HepG2 (cell line): ENCODE measurements around the gene KCNJ14. TPM values are rescaled to one million over a fixed set of nuclear protein-coding genes. Genes with fewer than 3 reads are reported as not detected.

ENCODE experiments used
- ARHGAP35 ChIP-seq: sonication (generic); formaldehyde crosslinking; IDR thresholded peaks from 2 replicates; pipeline ENCODE4 v1.9.0; 2022; ENCODE audit warnings: mild to moderate bottlenecking, inconsistent platforms, moderate library complexity, missing genetic modification reagents, borderline replicate concordance
- ARNT2 ChIP-seq: sonication (generic); formaldehyde crosslinking; IDR thresholded peaks from 2 replicates; pipeline ENCODE4 v1.8.0; 2022; ENCODE audit warnings: mild to moderate bottlenecking, low read depth, missing genetic modification reagents, moderate library complexity
- ATAD3A ChIP-seq: sonication (generic); formaldehyde crosslinking; IDR thresholded peaks from 2 replicates; pipeline ENCODE4 v1.4.0; 2020; ENCODE audit warnings: missing genetic modification reagents
- DZIP1 ChIP-seq: sonication (generic); formaldehyde crosslinking; IDR thresholded peaks from 2 replicates; pipeline ENCODE4 v1.5.0; 2020; ENCODE audit warnings: mild to moderate bottlenecking, missing genetic modification reagents
- EZH2 ChIP-seq: conservative IDR thresholded peaks from 2 replicates; pipeline ENCODE4 v1.6.1; 2012; ENCODE audit warnings: mild to moderate bottlenecking, low read depth, low read length, moderate library complexity
- FOXP4 ChIP-seq: sonication (generic); formaldehyde crosslinking; IDR thresholded peaks from 2 replicates; pipeline ENCODE4 v1.4.0; 2020; ENCODE audit warnings: missing genetic modification reagents
- GABPA ChIP-seq, 2 experiments: IDR thresholded peaks; 2 replicates each; pipeline ENCODE4 v1.6.1; 2011 to 2016; ENCODE audit warnings: low read depth in 2 of 2, low read length in 1 of 2, missing biosample characterization in 1 of 2, missing genetic modification characterization in 1 of 2
- HMG20A ChIP-seq: IDR thresholded peaks from 2 replicates; pipeline ENCODE4 v1.6.1; 2016; ENCODE audit warnings: borderline replicate concordance
- IRX3 ChIP-seq: sonication (generic); formaldehyde crosslinking; IDR thresholded peaks from 2 replicates; pipeline ENCODE4 v1.8.1; 2023; ENCODE audit warnings: mild to moderate bottlenecking, low read depth, missing genetic modification reagents, borderline replicate concordance
- PAWR ChIP-seq: sonication (generic); formaldehyde crosslinking; IDR thresholded peaks from 2 replicates; pipeline ENCODE4 v1.4.0; 2020; ENCODE audit warnings: missing genetic modification reagents, mild to moderate bottlenecking, borderline replicate concordance
- POLR2AphosphoS2 ChIP-seq: IDR thresholded peaks from 2 replicates; pipeline ENCODE4 v1.6.1; 2011; ENCODE audit warnings: low read depth, low read length, improper control_type of control experiment
- RFXAP ChIP-seq: sonication (generic); formaldehyde crosslinking; IDR thresholded peaks from 2 replicates; pipeline ENCODE4 v1.4.0; 2020; ENCODE audit warnings: missing genetic modification reagents, borderline replicate concordance
- TAF1 ChIP-seq: sonication (generic); formaldehyde crosslinking; IDR thresholded peaks from 2 replicates; pipeline ENCODE4 v1.4.0; 2020; ENCODE audit warnings: missing genetic modification reagents
- TBX2 ChIP-seq: sonication (generic); formaldehyde crosslinking; IDR thresholded peaks from 2 replicates; pipeline ENCODE4 v1.5.0; 2020; ENCODE audit warnings: missing genetic modification reagents, mild to moderate bottlenecking, borderline replicate concordance
- ZNF24 ChIP-seq: fragments of 450-650 bp; IDR thresholded peaks from 2 replicates; pipeline ENCODE4 v1.6.1; 2017; ENCODE audit warnings: antibody characterized with exemption, mild to moderate bottlenecking
- ZNF34 ChIP-seq: sonication (generic); formaldehyde crosslinking; IDR thresholded peaks from 2 replicates; pipeline ENCODE4 v1.4.0; 2020; ENCODE audit warnings: mild to moderate bottlenecking, missing genetic modification reagents, borderline replicate concordance
- ZNF343 ChIP-seq: sonication (generic); formaldehyde crosslinking; IDR thresholded peaks from 2 replicates; pipeline ENCODE4 v1.4.0; 2020; ENCODE audit warnings: mild to moderate bottlenecking, missing genetic modification reagents
- ZNF740 ChIP-seq: sonication (generic); formaldehyde crosslinking; IDR thresholded peaks from 2 replicates; pipeline ENCODE4 v1.4.0; 2020; ENCODE audit warnings: missing genetic modification reagents
- ZNF891 ChIP-seq: sonication (generic); formaldehyde crosslinking; IDR thresholded peaks from 2 replicates; pipeline ENCODE4 v1.5.0; 2020; ENCODE audit warnings: mild to moderate bottlenecking, missing genetic modification reagents
- polyA plus RNA-seq, 8 experiments: library from polyadenylated mRNA; depleted of rRNA in 3 of 8; stranded (reverse) in 7 of 8; unstranded in 1 of 8; fragments of >200 nt; fragmentation: Illumina TruSeq in 4 of 8; extraction: Trizol in 4 of 8; gene quantifications; 2 replicates each; pipeline versions ENCODE4 v1.2.1 to v1.2.3, GENCODE V29; 2011 to 2016; ENCODE audit warnings: low read depth in 4 of 8, missing spikeins in 1 of 8, mixed read lengths in 1 of 8; ENCODE audit not compliant: insufficient read depth in 1 of 8
- total RNA-seq, 5 experiments: library from RNA; depleted of rRNA; stranded (reverse); fragments of >200 nt; fragmentation: Illumina TruSeq; extraction: Trizol; gene quantifications; 2 replicates each; pipeline ENCODE4 v1.2.3, GENCODE V29; 2016; ENCODE audit warnings: low read depth in 1 of 5
- TF ChIP-seq, protein P1 (sequence below): sonication (generic); formaldehyde crosslinking; IDR thresholded peaks from 2 replicates; pipeline ENCODE4 v1.9.0; 2021; ENCODE audit warnings: missing genetic modification reagents, borderline replicate concordance
- TF ChIP-seq, protein P2 (sequence below): sonication (generic); formaldehyde crosslinking; IDR thresholded peaks from 2 replicates; pipeline ENCODE4 v1.4.0; 2020; ENCODE audit warnings: mild to moderate bottlenecking, missing genetic modification reagents

The KCNJ14 gene
- total and polyA plus RNA-seq, 2 of the 13 experiments (the other 11 are each of a cell fraction or from before 2014, with no cell fraction given): 0.20 to 0.51 TPM

GRCh38 chr19:48496959-48497727 lies 41.8 kb downstream of the KCNJ14 start (continued):
- no peak for TF ChIP-seq DZIP1 (CRISPR knock-in tag)
- TF ChIP-seq TBX2 (CRISPR knock-in tag): peak; percentile 73
- TF ChIP-seq ZNF24: no peak
- TF ChIP-seq ZNF740 (CRISPR knock-in tag): no peak
- no peak for TF ChIP-seq EZH2
- no peak for TF ChIP-seq HMG20A (CRISPR knock-in tag)
- TF ChIP-seq, protein P1, sequence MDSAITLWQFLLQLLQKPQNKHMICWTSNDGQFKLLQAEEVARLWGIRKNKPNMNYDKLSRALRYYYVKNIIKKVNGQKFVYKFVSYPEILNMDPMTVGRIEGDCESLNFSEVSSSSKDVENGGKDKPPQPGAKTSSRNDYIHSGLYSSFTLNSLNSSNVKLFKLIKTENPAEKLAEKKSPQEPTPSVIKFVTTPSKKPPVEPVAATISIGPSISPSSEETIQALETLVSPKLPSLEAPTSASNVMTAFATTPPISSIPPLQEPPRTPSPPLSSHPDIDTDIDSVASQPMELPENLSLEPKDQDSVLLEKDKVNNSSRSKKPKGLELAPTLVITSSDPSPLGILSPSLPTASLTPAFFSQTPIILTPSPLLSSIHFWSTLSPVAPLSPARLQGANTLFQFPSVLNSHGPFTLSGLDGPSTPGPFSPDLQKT (CRISPR knock-in tag): no peak
- TF ChIP-seq ZNF343 (CRISPR knock-in tag): no peak
- TF ChIP-seq RFXAP (CRISPR knock-in tag): no peak
- TF ChIP-seq ARHGAP35: peak; percentile 47; the same call in 1 of the 2 replicates
- no peak for TF ChIP-seq ZNF34 (CRISPR knock-in tag)
- TF ChIP-seq, protein P2, sequence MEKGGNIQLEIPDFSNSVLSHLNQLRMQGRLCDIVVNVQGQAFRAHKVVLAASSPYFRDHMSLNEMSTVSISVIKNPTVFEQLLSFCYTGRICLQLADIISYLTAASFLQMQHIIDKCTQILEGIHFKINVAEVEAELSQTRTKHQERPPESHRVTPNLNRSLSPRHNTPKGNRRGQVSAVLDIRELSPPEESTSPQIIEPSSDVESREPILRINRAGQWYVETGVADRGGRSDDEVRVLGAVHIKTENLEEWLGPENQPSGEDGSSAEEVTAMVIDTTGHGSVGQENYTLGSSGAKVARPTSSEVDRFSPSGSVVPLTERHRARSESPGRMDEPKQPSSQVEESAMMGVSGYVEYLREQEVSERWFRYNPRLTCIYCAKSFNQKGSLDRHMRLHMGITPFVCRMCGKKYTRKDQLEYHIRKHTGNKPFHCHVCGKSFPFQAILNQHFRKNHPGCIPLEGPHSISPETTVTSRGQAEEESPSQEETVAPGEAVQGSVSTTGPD (CRISPR knock-in tag): no peak
- TF ChIP-seq POLR2AphosphoS2: no peak
- no peak for TF ChIP-seq ZNF891 (CRISPR knock-in tag)
- no peak for TF ChIP-seq TAF1
- no peak for TF ChIP-seq IRX3 (CRISPR knock-in tag)
- no peak for TF ChIP-seq PAWR (CRISPR knock-in tag)
- peak; percentile 27; the same call in 1 of the 2 replicates for TF ChIP-seq FOXP4 (CRISPR knock-in tag)
- TF ChIP-seq GABPA (IDR thresholded peaks at IDR 0.05; ENCODE audit: low read depth, low read length): no peak
- TF ChIP-seq GABPA (CRISPR knock-in tag; IDR thresholded peaks at IDR 0.05; ENCODE audit: low read depth): no peak
- TF ChIP-seq ARNT2 (CRISPR knock-in tag): no peak
- TF ChIP-seq ATAD3A (CRISPR knock-in tag): no peak
